ENCODE measurements around the gene TSPAN32. TPM values are rescaled to one million over a fixed set of nuclear protein-coding genes. Genes with fewer than 3 reads are reported as not detected.

The TSPAN32 gene
- total RNA-seq, 4 donors from 2014 or later = not detected

DNA sequence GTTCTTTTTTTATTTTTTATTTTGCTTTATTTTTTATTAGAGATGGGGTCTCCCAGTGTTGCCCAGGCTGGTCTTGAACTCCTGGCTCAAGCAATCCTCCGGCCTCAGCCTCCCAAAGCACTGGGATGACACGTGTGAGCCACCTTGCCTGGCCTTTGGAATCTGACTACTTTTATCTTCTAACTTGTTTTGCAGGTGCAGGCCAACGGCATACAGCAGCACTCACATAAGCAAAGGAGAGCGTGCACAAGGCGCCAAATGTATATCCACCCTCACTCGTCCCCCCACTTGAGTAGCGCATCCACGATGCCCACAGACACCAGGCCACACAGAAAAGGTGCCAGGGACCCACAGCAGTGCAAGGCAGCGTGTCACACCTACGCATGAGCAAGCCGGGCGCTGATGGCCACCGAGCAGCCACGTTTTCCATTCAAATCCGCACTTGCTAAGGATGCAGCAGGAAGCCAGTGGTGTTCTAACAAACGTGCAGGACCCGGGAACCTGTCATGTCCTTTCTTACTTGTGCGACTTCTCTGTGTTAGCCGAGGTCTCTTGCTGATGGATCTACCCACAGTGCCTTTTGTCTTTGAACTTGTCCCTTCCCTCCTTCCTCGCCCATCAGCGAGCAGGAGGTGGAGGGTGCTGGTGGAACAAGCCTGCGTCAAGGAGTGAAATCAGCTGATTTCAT is 37.3 kb upstream of the TSPAN32 start:
- H3K27ac ChIP-seq = no peak overlapping the region
- no peaks in the 10 kb centered on the region for H3K9me3 ChIP-seq
- intact Hi-C loops (cut with DNase I; ENCODE audit: low total_unique reads) = no loop called here
- DNase-seq (no peak), ATAC-seq (no peak)
- in situ Hi-C loops (cut with MboI; ENCODE audit: low sequenced_read_pairs in 4 of 4) = no loop called here
- peaks cover 18 to 31% (median 24%) of the 10 kb centered on the region in 3 donors for H3K27me3 ChIP-seq
- TF ChIP-seq, protein P1, sequence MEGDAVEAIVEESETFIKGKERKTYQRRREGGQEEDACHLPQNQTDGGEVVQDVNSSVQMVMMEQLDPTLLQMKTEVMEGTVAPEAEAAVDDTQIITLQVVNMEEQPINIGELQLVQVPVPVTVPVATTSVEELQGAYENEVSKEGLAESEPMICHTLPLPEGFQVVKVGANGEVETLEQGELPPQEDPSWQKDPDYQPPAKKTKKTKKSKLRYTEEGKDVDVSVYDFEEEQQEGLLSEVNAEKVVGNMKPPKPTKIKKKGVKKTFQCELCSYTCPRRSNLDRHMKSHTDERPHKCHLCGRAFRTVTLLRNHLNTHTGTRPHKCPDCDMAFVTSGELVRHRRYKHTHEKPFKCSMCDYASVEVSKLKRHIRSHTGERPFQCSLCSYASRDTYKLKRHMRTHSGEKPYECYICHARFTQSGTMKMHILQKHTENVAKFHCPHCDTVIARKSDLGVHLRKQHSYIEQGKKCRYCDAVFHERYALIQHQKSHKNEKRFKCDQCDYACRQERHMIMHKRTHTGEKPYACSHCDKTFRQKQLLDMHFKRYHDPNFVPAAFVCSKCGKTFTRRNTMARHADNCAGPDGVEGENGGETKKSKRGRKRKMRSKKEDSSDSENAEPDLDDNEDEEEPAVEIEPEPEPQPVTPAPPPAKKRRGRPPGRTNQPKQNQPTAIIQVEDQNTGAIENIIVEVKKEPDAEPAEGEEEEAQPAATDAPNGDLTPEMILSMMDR (IDR thresholded peaks at IDR 0.05 in 4 of 5, conservative IDR thresholded peaks at IDR 0.05 in 1 of 5) = no peak
- no peak for TF ChIP-seq POLR2A (IDR thresholded peaks at IDR 0.05)
- no peaks in the 10 kb centered on the region for H3K36me3 ChIP-seq
- H3K4me1 ChIP-seq = no peaks in the 10 kb centered on the region
- H3K4me3 ChIP-seq = no peak overlapping the region

DNA sequence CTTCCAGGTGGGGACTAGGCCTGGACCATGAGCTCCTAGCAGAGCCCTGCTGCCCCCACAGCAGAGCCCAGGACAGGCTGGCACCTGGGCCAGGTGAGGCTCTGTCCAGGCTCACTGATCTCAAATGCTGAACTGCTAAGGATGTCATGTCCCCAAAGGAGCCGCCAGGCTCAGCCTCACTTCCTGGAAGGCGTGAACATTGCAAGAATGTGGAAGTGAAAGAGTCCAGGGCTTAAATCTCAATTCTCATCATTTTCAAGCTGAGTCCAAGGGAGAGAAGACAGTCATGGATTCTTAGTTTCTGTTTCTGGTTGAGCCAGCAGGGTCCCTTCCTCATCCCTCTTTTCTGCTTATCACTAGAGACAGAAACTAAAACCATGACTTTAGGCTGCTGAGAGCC is 36.4 kb upstream of the TSPAN32 start:
- TF ChIP-seq, protein P1 (IDR thresholded peaks at IDR 0.05 in 4 of 5, conservative IDR thresholded peaks at IDR 0.05 in 1 of 5) = no peak
- TF ChIP-seq POLR2A (IDR thresholded peaks at IDR 0.05) = no peak
- no peak for DNase-seq
- Histone ChIP-seq H3K27ac (no peak overlapping the region), H3K36me3 (no peaks in the 10 kb centered on the region), H3K4me1 (no peaks in the 10 kb centered on the region), H3K27me3 (peaks cover 20 to 29% (median 27%) of the 10 kb centered on the region in 3 donors), H3K4me3 (no peak overlapping the region), H3K9me3 (no peaks in the 10 kb centered on the region)
- no peak for ATAC-seq
- intact Hi-C loops (cut with DNase I; ENCODE audit: low total_unique reads) = no loop called here
- in situ Hi-C loops (cut with MboI; ENCODE audit: low sequenced_read_pairs in 4 of 4) = no loop called here

DNA sequence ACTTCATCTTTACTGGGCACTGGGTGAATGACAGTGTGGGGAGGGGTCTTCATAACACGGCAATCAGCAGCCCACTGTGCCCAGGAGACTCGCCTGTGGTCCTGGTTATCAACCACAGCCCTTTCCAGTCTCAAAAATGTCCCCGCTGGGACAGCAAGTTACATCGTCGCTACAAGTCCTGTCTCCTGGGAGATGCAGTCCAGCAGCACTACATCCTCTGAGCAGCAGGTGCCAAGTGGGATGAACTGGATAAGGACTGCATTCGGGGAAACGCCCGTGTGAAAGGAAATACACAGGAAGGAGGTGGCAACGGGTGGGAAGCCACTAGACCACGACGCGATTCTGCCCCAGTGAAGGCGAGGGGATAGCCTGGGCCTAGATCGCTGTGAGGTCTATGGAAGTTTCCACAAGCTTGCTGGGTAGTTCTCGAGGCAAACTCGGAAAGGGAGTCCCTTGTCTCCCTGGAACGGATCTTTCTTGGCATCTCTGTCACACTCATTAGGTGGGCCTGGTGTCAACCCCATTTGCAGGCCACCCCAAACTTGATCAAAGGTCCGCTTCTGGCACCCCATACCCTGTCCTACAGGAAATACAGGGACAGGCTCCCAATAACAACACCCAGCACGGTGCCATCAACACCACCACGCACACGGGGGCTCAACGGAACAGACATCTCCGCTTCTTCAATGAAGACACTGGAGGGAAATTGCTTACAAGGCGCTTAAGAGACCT is 35.8 kb upstream of the TSPAN32 start:
- no peak for TF ChIP-seq POLR2A (IDR thresholded peaks at IDR 0.05)
- TF ChIP-seq, protein P1 (IDR thresholded peaks at IDR 0.05 in 4 of 5, conservative IDR thresholded peaks at IDR 0.05 in 1 of 5) = no peak
- DNase-seq (no peak), ATAC-seq (no peak)
- H3K36me3 ChIP-seq = no peaks in the 10 kb centered on the region
- no peak overlapping the region for H3K4me3 ChIP-seq
- in situ Hi-C loops (cut with MboI; ENCODE audit: low sequenced_read_pairs in 4 of 4) = no loop called here
- H3K4me1 ChIP-seq = no peaks in the 10 kb centered on the region
- H3K27me3 ChIP-seq = peaks cover 25 to 35% (median 30%) of the 10 kb centered on the region in 3 donors
- intact Hi-C loops (cut with DNase I; ENCODE audit: low total_unique reads) = no loop called here
- no peak overlapping the region for H3K27ac ChIP-seq
- H3K9me3 ChIP-seq = no peaks in the 10 kb centered on the region

DNA sequence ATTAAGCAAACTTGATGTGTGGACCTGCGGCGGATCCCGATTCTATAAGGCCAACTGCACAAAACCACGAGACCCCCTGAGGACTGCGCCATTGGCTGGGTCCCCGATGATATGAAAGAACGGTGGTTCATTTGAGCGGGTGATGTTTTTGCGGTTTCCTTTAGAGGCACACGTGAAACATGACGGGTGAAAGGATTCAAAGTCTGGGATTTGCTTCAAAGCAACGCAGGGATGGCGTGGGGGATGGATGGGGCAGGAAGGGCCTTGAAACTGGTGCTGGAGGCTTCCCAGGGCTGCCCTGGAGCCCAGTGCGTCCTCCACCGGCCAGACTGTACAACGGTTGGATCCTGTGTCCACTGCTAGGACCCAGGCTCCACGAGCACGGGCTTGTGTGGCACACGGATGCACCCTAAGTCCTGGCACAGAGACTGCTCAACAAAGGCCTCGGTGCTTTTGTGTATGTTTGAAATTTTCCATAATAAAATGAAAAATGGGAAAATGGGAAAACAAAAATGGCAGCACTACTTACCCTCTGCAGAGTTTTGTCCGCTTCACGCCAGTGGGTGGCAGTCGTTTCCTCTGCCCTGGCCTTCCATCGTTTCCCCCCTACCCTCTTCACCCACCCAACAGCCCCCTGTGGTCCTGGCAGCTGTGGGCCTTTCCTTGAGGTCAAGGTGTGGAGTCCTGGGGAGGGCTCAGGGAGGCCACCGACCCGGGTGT is 35.1 kb upstream of the TSPAN32 start:
- DNase-seq = no peak
- no peak overlapping the region for H3K27ac ChIP-seq
- in situ Hi-C loops (cut with MboI; ENCODE audit: low sequenced_read_pairs in 4 of 4) = no loop called here
- H3K4me1 ChIP-seq = no peaks in the 10 kb centered on the region
- no peak overlapping the region for H3K4me3 ChIP-seq
- intact Hi-C loops (cut with DNase I; ENCODE audit: low total_unique reads) = no loop called here
- H3K36me3 ChIP-seq = no peaks in the 10 kb centered on the region
- H3K27me3 ChIP-seq = peaks cover 31 to 39% (median 33%) of the 10 kb centered on the region in 3 donors
- TF ChIP-seq, protein P1 (IDR thresholded peaks at IDR 0.05 in 4 of 5, conservative IDR thresholded peaks at IDR 0.05 in 1 of 5) = no peak
- no peak for TF ChIP-seq POLR2A (IDR thresholded peaks at IDR 0.05)
- H3K9me3 ChIP-seq = no peaks in the 10 kb centered on the region
- no peak for ATAC-seq
